CD14-positive monocyte (primary cell): ENCODE measurements around the gene CDC40. TPM values are rescaled to one million over a fixed set of nuclear protein-coding genes. Genes with fewer than 3 reads are reported as not detected.

ENCODE experiments used
- DNase-seq, 3 donors: peaks; one replicate each; pipeline ENCODE4 v3.0.0-alpha.2; 2011 to 2022
- H2AFZ ChIP-seq: 2 replicates; pipeline ENCODE4 v1.6.0; 2012; ENCODE audit warnings: mild to moderate bottlenecking, low read depth, low read length, inconsistent platforms; ENCODE audit not compliant: insufficient read depth, poor library complexity, severe bottlenecking
- H3K27ac ChIP-seq, 2 donors: 1 replicate in 1 of 2; 2 replicates in 1 of 2; pipeline ENCODE4 v1.5.1; 2012 to 2013; ENCODE audit warnings: low read length in 2 of 2, control low read depth in 1 of 2, inconsistent platforms in 1 of 2, low read depth in 1 of 2, mild to moderate bottlenecking in 1 of 2
- H3K27me3 ChIP-seq, 2 donors: one replicate each; pipeline versions ENCODE4 v1.6.0 to v1.6.1; 2011 to 2013; ENCODE audit warnings: low read length in 2 of 2; ENCODE audit not compliant: control insufficient read depth in 2 of 2, insufficient read depth in 2 of 2
- H3K36me3 ChIP-seq, 2 donors: replicated peaks in 1 of 2; 1 replicate in 1 of 2; 2 replicates in 1 of 2; pipeline versions ENCODE4 v1.5.1 to v1.6.1; 2012 to 2013; ENCODE audit warnings: low read length in 2 of 2, control low read depth in 1 of 2, inconsistent platforms in 1 of 2, mild to moderate bottlenecking in 1 of 2; ENCODE audit not compliant: insufficient read depth in 2 of 2, control insufficient read depth in 1 of 2
- H3K4me1 ChIP-seq, 2 donors: 1 replicate in 1 of 2; 2 replicates in 1 of 2; pipeline versions ENCODE4 v1.5.1 to v1.6.1; 2012 to 2013; ENCODE audit warnings: low read length in 2 of 2, control low read depth in 1 of 2, inconsistent platforms in 1 of 2, mild to moderate bottlenecking in 1 of 2, moderate library complexity in 1 of 2; ENCODE audit not compliant: insufficient read depth in 2 of 2, control insufficient read depth in 1 of 2
- H3K4me2 ChIP-seq: replicated peaks from 2 replicates; pipeline ENCODE3; 2012; ENCODE audit warnings: low read length, moderate library complexity, mild to moderate bottlenecking; ENCODE audit not compliant: poor library complexity, severe bottlenecking; ENCODE audit errors: extremely low read depth
- H3K4me3 ChIP-seq, 3 experiments: fragments of 200-600 bp in 1 of 3; sonication (generic) in 1 of 3; replicated peaks in 1 of 3; 1 replicate in 2 of 3; 2 replicates in 1 of 3; pipeline ENCODE4 v1.5.1; 2011 to 2013; ENCODE audit warnings: low read length in 3 of 3, mild to moderate bottlenecking in 3 of 3, control low read depth in 2 of 3, low read depth in 2 of 3, inconsistent platforms in 1 of 3, moderate library complexity in 1 of 3
- H3K79me2 ChIP-seq: 2 replicates; pipeline ENCODE4 v1.6.0; 2012; ENCODE audit warnings: mild to moderate bottlenecking, control low read depth, inconsistent platforms, low read length, moderate library complexity; ENCODE audit not compliant: insufficient read depth
- H3K9ac ChIP-seq: 2 replicates; pipeline ENCODE4 v1.6.0; 2017; ENCODE audit warnings: low read length, mild to moderate bottlenecking; ENCODE audit not compliant: insufficient read depth, poor library complexity, severe bottlenecking
- H3K9me3 ChIP-seq, 2 donors: replicated peaks in 1 of 2; 1 replicate in 1 of 2; 2 replicates in 1 of 2; pipeline versions ENCODE4 v1.5.1 to v1.6.1; 2012 to 2013; ENCODE audit warnings: low read length in 2 of 2, control low read depth in 1 of 2; ENCODE audit not compliant: control insufficient read depth in 1 of 2, insufficient read depth in 1 of 2
- H4K20me1 ChIP-seq: 2 replicates; pipeline ENCODE4 v1.6.0; 2012; ENCODE audit warnings: mild to moderate bottlenecking, low read length, control low read depth, moderate library complexity; ENCODE audit not compliant: insufficient read depth
- H3K27ac Mint-ChIP-seq, 7 donors: one replicate each; pipeline ENCODE4 v1.8.0; 2020; ENCODE audit warnings: mild to moderate bottlenecking in 7 of 7, mixed read lengths in 7 of 7, moderate library complexity in 6 of 7, inconsistent platforms in 2 of 7
- H3K27me3 Mint-ChIP-seq, 3 donors: one replicate each; pipeline ENCODE4 v1.8.0; 2021 to 2022; ENCODE audit warnings: low read depth in 3 of 3, mild to moderate bottlenecking in 3 of 3, mixed read lengths in 3 of 3, moderate library complexity in 3 of 3, inconsistent platforms in 1 of 3
- H3K36me3 Mint-ChIP-seq, 2 donors: one replicate each; pipeline ENCODE4 v1.8.0; 2020; ENCODE audit warnings: mixed read lengths in 2 of 2, inconsistent platforms in 1 of 2, mild to moderate bottlenecking in 1 of 2
- H3K4me1 Mint-ChIP-seq: one replicate; pipeline ENCODE4 v1.8.0; 2020; ENCODE audit warnings: mild to moderate bottlenecking, mixed read lengths
- H3K4me3 Mint-ChIP-seq, 2 donors: one replicate each; pipeline ENCODE4 v1.8.0; 2020; ENCODE audit warnings: mild to moderate bottlenecking in 2 of 2, mixed read lengths in 2 of 2, moderate library complexity in 1 of 2
- H3K9me3 Mint-ChIP-seq, 7 donors: one replicate each; pipeline ENCODE4 v1.8.0; 2020 to 2022; ENCODE audit warnings: mixed read lengths in 7 of 7, mild to moderate bottlenecking in 6 of 7, moderate library complexity in 6 of 7, inconsistent platforms in 2 of 7
- CTCF ChIP-seq: fragments of 200-600 bp; IDR thresholded peaks from one replicate; pipeline ENCODE4 v1.8.0; 2022; ENCODE audit warnings: antibody characterized with exemption, mild to moderate bottlenecking
- WGBS: methylation state at CpG from one replicate; pipeline ENCODE4 v1.1.5; 2013; ENCODE audit warnings: missing lambda C conversion rate; ENCODE audit not compliant: insufficient coverage; 5-methylcytosine and 5-hydroxymethylcytosine counted together
- intact Hi-C, 2 donors: fragments of 100-400 bp; cut with micrococcal nuclease; formaldehyde crosslinking; loops; one replicate each; pipeline versions ENCODE4 v1.15.0 to v1.15.1; 2023
- polyA plus RNA-seq, 3 donors: library from polyadenylated mRNA; depleted of rRNA in 1 of 3; unstranded in 2 of 3; stranded (reverse) in 1 of 3; fragments of 300-500 nt in 2 of 3; fragments of >200 nt in 1 of 3; fragmentation: Illumina TruSeq in 2 of 3; gene quantifications; 1 replicate in 2 of 3; 2 replicates in 1 of 3; pipeline ENCODE4 v1.2.3, GENCODE V29; 2012 to 2021

CDC40 gene
- polyA plus RNA-seq, 3 donors, result 13.6 to 26.4 (median 17.0) TPM

- no CpG with 5 or more reads among the region's 3 CpGs for whole genome bisulfite sequencing
Observed at GRCh38 chr6:110147870-110148269, 32.4 kb upstream of the CDC40 start.

GRCh38 chr6:110158479-110158878 lies 21.7 kb upstream of the CDC40 start:
- H2AFZ ChIP-seq, result no peak overlapping the region
- H3K79me2 ChIP-seq, result no peaks in the 10 kb centered on the region
- no peak overlapping the region for H3K27ac ChIP-seq
- H3K4me1 ChIP-seq, result no peaks in the 10 kb centered on the region
- H3K36me3 ChIP-seq, result no peaks in the 10 kb centered on the region
- Mint-ChIP-seq H3K4me1 (peaks cover 4% of the 10 kb centered on the region), H3K27ac (no peak overlapping the region), H3K27me3 (no peaks in the 10 kb centered on the region), H3K36me3 (peaks cover 0 to 2% of the 10 kb centered on the region in 2 donors), H3K9me3 (peaks cover 0 to 3% (median 0%) of the 10 kb centered on the region in 7 donors), H3K4me3 (no peak overlapping the region)
- H3K9me3 ChIP-seq, result no peaks in the 10 kb centered on the region
- H4K20me1 ChIP-seq, result no peaks in the 10 kb centered on the region
- no CpG with 5 or more reads among the region's 1 CpG for WGBS
- no peak overlapping the region for H3K9ac ChIP-seq
- TF ChIP-seq CTCF, result no peak
- intact Hi-C loops, result no loop called here
- H3K4me3 ChIP-seq, result no peak overlapping the region
- H3K4me2 ChIP-seq, result no peak overlapping the region
- no peak for DNase-seq
- H3K27me3 ChIP-seq, result no peaks in the 10 kb centered on the region

More at GRCh38 chr6:110147870-110148269, 32.4 kb upstream of the CDC40 start:
- no peak overlapping the region for H3K9ac ChIP-seq
- Mint-ChIP-seq H3K27ac (no peak overlapping the region), H3K4me3 (no peak overlapping the region), H3K4me1 (peaks cover 22% of the 10 kb centered on the region), H3K27me3 (no peaks in the 10 kb centered on the region), H3K36me3 (peaks cover 0 to 2% of the 10 kb centered on the region in 2 donors), H3K9me3 (peaks cover 0 to 3% (median 2%) of the 10 kb centered on the region in 7 donors)
- no peaks in the 10 kb centered on the region for H4K20me1 ChIP-seq
- H3K9me3 ChIP-seq, result no peaks in the 10 kb centered on the region
- no peak overlapping the region for H3K4me3 ChIP-seq
- H3K36me3 ChIP-seq, result no peaks in the 10 kb centered on the region
- H3K27ac ChIP-seq, result no peak overlapping the region
- no peaks in the 10 kb centered on the region for H3K79me2 ChIP-seq
- peak overlapping the region; percentile 42 for H2AFZ ChIP-seq
- DNase-seq, result no peak
- peaks cover 7 to 25% of the 10 kb centered on the region in 2 donors for H3K4me1 ChIP-seq
- H3K27me3 ChIP-seq, result no peaks in the 10 kb centered on the region
- no peak for TF ChIP-seq CTCF
- no peak overlapping the region for H3K4me2 ChIP-seq
- intact Hi-C loops, result no loop called here
